VCaP (cell line): ENCODE data around the gene ERCC5.

Experiments used
- H3K27ac ChIP-seq: fragments of 450-650 bp; 2 replicates; pipeline ENCODE4 v1.5.1; 2017
- TF ChIP-seq, protein P1 (sequence below): fragments of 450-650 bp; conservative IDR thresholded peaks from 2 replicates; pipeline ENCODE4 v1.5.1; 2017; ENCODE audit warnings: mild to moderate bottlenecking, moderate library complexity

Gene ERCC5

DNA sequence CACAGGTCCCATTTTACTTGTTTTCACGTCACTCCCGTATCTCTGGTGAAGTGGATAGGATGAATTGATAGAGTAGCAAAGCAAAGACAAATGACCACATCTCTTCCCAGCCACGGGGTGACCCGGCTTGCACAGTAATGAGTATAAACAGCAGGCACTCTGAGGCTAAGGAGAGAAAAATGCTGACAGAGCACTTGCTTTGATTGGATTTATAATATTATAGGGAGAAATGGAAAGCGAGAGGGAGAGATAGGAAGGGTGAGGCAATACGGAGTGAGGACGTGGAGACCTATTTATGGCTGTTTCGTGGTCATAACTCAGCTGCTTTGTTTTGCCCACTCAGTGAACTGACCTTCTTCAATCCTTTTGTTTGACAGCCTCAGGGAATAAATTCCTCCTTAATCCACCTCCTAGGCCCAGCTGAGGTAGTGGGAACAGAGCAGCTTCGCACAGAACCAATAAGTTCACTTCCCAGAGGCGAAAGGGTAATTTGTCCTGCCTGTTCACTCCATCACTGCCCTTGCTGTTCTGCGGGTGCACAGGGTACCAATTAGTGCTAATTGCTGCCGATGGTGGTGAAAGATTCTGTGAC is 68.6 kb downstream of the ERCC5 start:
- TF ChIP-seq, protein P1, sequence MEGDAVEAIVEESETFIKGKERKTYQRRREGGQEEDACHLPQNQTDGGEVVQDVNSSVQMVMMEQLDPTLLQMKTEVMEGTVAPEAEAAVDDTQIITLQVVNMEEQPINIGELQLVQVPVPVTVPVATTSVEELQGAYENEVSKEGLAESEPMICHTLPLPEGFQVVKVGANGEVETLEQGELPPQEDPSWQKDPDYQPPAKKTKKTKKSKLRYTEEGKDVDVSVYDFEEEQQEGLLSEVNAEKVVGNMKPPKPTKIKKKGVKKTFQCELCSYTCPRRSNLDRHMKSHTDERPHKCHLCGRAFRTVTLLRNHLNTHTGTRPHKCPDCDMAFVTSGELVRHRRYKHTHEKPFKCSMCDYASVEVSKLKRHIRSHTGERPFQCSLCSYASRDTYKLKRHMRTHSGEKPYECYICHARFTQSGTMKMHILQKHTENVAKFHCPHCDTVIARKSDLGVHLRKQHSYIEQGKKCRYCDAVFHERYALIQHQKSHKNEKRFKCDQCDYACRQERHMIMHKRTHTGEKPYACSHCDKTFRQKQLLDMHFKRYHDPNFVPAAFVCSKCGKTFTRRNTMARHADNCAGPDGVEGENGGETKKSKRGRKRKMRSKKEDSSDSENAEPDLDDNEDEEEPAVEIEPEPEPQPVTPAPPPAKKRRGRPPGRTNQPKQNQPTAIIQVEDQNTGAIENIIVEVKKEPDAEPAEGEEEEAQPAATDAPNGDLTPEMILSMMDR, result no peak
- H3K27ac ChIP-seq, result no peak overlapping the region

DNA sequence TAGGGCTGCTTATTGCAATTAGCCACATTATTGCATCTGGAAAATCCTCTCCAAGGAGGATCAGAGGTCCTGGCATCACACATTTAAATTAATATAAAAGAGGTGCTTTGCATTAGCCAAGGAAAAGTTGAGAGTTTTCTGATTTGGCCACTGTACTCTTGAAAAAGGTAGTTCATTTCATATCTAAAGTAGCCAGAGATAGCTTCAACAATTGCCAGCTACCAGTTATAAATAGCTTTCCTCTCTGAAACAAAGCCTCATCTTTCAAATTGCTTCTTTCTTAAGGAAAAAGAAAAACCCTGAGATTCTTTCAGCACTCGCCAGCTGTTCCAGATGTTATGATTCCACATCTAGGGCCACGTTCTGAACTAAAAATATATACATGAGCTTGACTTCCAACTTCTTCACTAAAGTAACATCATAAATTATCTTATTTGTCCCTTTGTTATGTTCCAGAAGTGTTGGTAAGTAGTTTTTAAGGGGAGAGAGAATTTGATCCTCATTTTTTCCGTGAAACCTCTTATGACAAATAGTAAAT is 69.6 kb downstream of the ERCC5 start:
- TF ChIP-seq, protein P1, result no peak
- no peak overlapping the region for H3K27ac ChIP-seq

DNA sequence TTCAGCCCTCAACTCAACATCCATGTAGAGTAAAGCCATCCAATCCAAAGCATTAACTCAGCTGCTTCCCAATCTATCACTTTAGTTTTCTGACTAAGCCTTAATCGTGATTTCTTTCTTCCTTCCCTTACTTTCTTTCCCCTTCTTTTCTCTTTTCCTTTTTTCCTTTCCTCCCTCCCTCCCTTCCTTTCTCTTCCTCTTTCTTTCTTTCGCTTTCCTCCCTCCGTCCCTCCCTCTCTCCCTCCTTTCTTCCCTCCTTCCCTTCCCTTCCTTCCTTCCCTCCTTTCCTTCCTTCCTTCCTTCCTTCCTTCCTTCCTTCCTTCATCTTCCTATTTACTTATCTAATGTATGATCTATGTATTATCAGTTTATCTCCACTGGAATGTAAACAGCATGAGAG is 71.2 kb downstream of the ERCC5 start:
- H3K27ac ChIP-seq, result no peak overlapping the region
- TF ChIP-seq, protein P1, result no peak

DNA sequence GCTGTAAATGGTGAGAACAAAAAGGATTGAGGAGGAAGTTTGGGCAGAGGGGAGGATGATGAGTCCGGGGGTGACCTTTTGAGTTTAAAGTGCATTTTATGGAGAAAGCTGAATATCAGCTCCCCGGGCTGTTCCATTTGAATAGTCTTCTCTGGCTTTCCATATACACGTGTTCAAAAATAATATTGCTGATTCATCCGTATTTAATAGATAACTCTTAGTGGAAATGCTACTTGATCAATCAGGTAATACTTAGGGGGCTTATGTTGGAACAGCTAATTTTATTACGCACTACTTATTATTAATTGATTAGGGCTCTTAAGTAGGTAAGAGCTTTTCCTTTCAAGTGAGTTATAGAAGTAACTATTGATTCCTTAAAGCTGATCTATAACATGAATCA is 76.4 kb downstream of the ERCC5 start:
- TF ChIP-seq, protein P1, result no peak
- H3K27ac ChIP-seq, result no peak overlapping the region
